Gastroesophageal sphincter (tissue), 3 donors: ENCODE measurements around the gene RAMACL.

Source experiments
- EP300 ChIP-seq: sonication (generic); formaldehyde crosslinking; IDR thresholded peaks from one replicate; pipeline ENCODE4 v1.6.1; 2017; ENCODE audit warnings: antibody characterized with exemption, mild to moderate bottlenecking
- POLR2A ChIP-seq, 2 donors: fragments of 450-650 bp; IDR thresholded peaks; one replicate each; pipeline ENCODE4 v1.6.1; 2017; ENCODE audit warnings: antibody characterized with exemption in 2 of 2, mild to moderate bottlenecking in 2 of 2, moderate library complexity in 1 of 2
- POLR2AphosphoS5 ChIP-seq: sonication (generic); formaldehyde crosslinking; IDR thresholded peaks from one replicate; pipeline ENCODE4 v1.6.1; 2017; ENCODE audit warnings: antibody characterized with exemption
- TF ChIP-seq, protein P1 (sequence below), 4 experiments: fragments of 200-600 bp in 2 of 4; fragments of 450-650 bp in 2 of 4; sonication (generic) in 1 of 4; IDR thresholded peaks; one replicate each; pipeline ENCODE4 v1.5.1; 2017 to 2019; ENCODE audit warnings: antibody characterized with exemption in 4 of 4, mild to moderate bottlenecking in 2 of 4, moderate library complexity in 2 of 4

DNA sequence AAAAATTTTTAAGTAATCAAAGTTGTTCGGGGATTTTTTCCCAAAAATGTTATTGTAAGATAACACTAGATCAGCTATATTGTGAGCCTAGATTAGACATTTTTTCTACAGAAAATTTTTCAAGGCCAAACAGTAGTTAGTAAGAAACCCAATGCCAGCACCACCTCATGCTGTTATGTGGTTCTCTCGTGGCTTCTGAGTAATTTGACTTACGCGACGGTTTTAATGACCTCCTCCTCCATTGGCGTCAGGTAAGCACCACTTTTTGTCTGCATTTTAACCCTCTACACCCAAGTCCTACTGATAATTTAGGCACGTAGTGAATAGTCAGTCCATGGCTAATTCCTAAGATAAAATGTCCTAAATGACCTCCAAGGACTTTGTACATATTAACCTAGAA is 30.9 kb upstream of the RAMACL start:
- TF ChIP-seq POLR2AphosphoS5 (no peak), POLR2A (IDR thresholded peaks at IDR 0.05) (no peak), EP300 (no peak)
- TF ChIP-seq, protein P1, sequence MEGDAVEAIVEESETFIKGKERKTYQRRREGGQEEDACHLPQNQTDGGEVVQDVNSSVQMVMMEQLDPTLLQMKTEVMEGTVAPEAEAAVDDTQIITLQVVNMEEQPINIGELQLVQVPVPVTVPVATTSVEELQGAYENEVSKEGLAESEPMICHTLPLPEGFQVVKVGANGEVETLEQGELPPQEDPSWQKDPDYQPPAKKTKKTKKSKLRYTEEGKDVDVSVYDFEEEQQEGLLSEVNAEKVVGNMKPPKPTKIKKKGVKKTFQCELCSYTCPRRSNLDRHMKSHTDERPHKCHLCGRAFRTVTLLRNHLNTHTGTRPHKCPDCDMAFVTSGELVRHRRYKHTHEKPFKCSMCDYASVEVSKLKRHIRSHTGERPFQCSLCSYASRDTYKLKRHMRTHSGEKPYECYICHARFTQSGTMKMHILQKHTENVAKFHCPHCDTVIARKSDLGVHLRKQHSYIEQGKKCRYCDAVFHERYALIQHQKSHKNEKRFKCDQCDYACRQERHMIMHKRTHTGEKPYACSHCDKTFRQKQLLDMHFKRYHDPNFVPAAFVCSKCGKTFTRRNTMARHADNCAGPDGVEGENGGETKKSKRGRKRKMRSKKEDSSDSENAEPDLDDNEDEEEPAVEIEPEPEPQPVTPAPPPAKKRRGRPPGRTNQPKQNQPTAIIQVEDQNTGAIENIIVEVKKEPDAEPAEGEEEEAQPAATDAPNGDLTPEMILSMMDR (IDR thresholded peaks at IDR 0.05), result no peak
